Measurements from ENCODE around the gene MYO1D. TPM values are rescaled to one million over a fixed set of nuclear protein-coding genes. Genes with fewer than 3 reads are reported as not detected.

MYO1D gene
- total and polyA plus RNA-seq, 2 donors (not counting 3 experiments of a cell fraction or from before 2014, with no cell fraction given), result 37.8 to 85.5 TPM

GRCh38 chr17:32610943-32611342 lies 266.0 kb downstream of the MYO1D start:
- POLR2A ChIA-PET, result no interaction called here

More at GRCh38 chr17:32610943-32611342, 266.0 kb downstream of the MYO1D start:
- H3K36me3 ChIP-seq (ENCODE audit: control insufficient read depth in 2 of 2, extremely low read depth in 1 of 2, insufficient read depth in 2 of 2, low read length in 2 of 2), result no peaks in the 10 kb centered on the region
- TF ChIP-seq CTCF (IDR thresholded peaks at IDR 0.05; ENCODE audit: extremely low read depth in 1 of 2, insufficient read depth in 1 of 2, low read depth in 1 of 2, low read length in 2 of 2), result no peak
- H4K20me1 ChIP-seq (replicated peaks; ENCODE audit: control insufficient read depth, extremely low read depth, insufficient read depth, low read length), result no peaks in the 10 kb centered on the region
- CTCF ChIA-PET, result no interaction called here
- H2AFZ ChIP-seq (ENCODE audit: low read depth, low read length), result no peak overlapping the region
- H3K27me3 ChIP-seq (ENCODE audit: control insufficient read depth in 2 of 2, insufficient read depth in 2 of 2, low read length in 2 of 2), result no peaks in the 10 kb centered on the region
- no peaks in the 10 kb centered on the region for H3K4me1 ChIP-seq (ENCODE audit: control insufficient read depth, extremely low read depth, insufficient read depth, low read length)
- no TSS peak for BruUV-seq (replicated peaks)
- intact Hi-C loops (cut with micrococcal nuclease) (no loop called here), dilution Hi-C loops (cut with MboI; ENCODE audit: extremely low pct_ligation_motif_present, low sequenced_read_pairs) (no loop called here)
- H3K9ac ChIP-seq (replicated peaks; ENCODE audit: extremely low read depth, insufficient read depth, low read length), result no peak overlapping the region
- FAIRE-seq (no peak), DNase-seq (ENCODE audit: low read depth, low spot score) (no peak)
- H3K9me1 ChIP-seq (replicated peaks; ENCODE audit: control insufficient read depth, extremely low read depth, insufficient read depth, low read length), result no peaks in the 10 kb centered on the region
- no peak overlapping the region for H3K4me2 ChIP-seq (ENCODE audit: insufficient read depth, low read length)
- no peak overlapping the region for H3K27ac ChIP-seq (ENCODE audit: insufficient read depth, low read depth, low read length)
- no peaks in the 10 kb centered on the region for H3K9me3 ChIP-seq (replicated peaks; ENCODE audit: control insufficient read depth, insufficient read depth, low read length)
- H3K79me2 ChIP-seq (ENCODE audit: control insufficient read depth, insufficient read depth, low read length), result no peaks in the 10 kb centered on the region
- no peak overlapping the region for H3K4me3 ChIP-seq (replicated peaks in 1 of 3; ENCODE audit: insufficient read depth in 1 of 3, low read depth in 1 of 3, low read length in 3 of 3)
